K562 (cell line): ENCODE measurements around the gene LRRC7. TPM values are rescaled to one million over a fixed set of nuclear protein-coding genes. Genes with fewer than 3 reads are reported as not detected.

Experiments used
- ATAC-seq: fragments of 200-7000 bp; cut with Tn5 transposase; 3 replicates; pipeline ENCODE4 v1.9.1; 2020; ENCODE audit warnings: moderate library complexity
- BruUV-seq: library from RNA; stranded (reverse); fragments of 400-500 nt; replicated peaks from 2 replicates; lab custom pipeline; 2021; lab: Mats Ljungman, UMichigan
- CTCF ChIA-PET: fragments of 300-600 bp; formaldehyde crosslinking; extraction: SDS; loops from one replicate; lab custom pipeline; 2021; ENCODE audit warnings: low intra/inter-chr PET ratio; lab: Yijun Ruan, JAX
- POLR2A ChIA-PET: fragments of 300-600, 350-650 bp; sonication (Branson Sonifier 250); formaldehyde crosslinking; extraction: SDS; loops from one replicate; lab custom pipeline; 2021; ENCODE audit warnings: antibody characterized with exemption, inconsistent platforms; lab: Yijun Ruan, JAX
- DNase-seq, 4 experiments: peaks; one replicate each; pipeline versions ENCODE4 v3.0.0 to v3.0.0-alpha.2; 2011 to 2018; ENCODE audit warnings: low spot score in 3 of 4, mixed read lengths in 3 of 4; ENCODE audit errors: extremely low read depth in 1 of 4
- FAIRE-seq: peaks from 2 replicates; lab custom pipeline; 2011; peaks lifted over from hg19 to GRCh38; lab: Jason Lieb, UNC
- H2AFZ ChIP-seq: 2 replicates; pipeline ENCODE4 v1.6.0; 2011; ENCODE audit warnings: low read depth, low read length, control low read depth, inconsistent platforms
- H3K27ac ChIP-seq: fragments of 200-600 bp; 3 replicates; pipeline ENCODE4 v1.8.0; 2011; ENCODE audit warnings: low read depth, mild to moderate bottlenecking, control low read depth, inconsistent platforms, low read length, moderate library complexity, mixed read lengths; ENCODE audit errors: extremely low read depth
- H3K27me3 ChIP-seq, 2 experiments: fragments of 300-600 bp in 1 of 2; 2 replicates in 1 of 2; 3 replicates in 1 of 2; pipeline versions ENCODE4 v1.6.0 to v1.8.0; 2011; ENCODE audit warnings: inconsistent platforms in 2 of 2, low read length in 2 of 2, mild to moderate bottlenecking in 1 of 2, mixed read lengths in 1 of 2, moderate library complexity in 1 of 2; ENCODE audit not compliant: control insufficient read depth in 2 of 2, insufficient read depth in 2 of 2
- H3K36me3 ChIP-seq: fragments of 300-600 bp; 3 replicates; pipeline ENCODE4 v1.8.0; 2011; ENCODE audit warnings: mild to moderate bottlenecking, low read length, inconsistent platforms; ENCODE audit not compliant: control insufficient read depth, insufficient read depth
- H3K4me1 ChIP-seq, 2 experiments: fragments of 200-600 bp in 1 of 2; replicated peaks in 1 of 2; 2 replicates in 1 of 2; 3 replicates in 1 of 2; pipeline versions ENCODE4 v1.5.1 to v1.8.0; 2011; ENCODE audit warnings: inconsistent platforms in 2 of 2, low read length in 2 of 2, mild to moderate bottlenecking in 1 of 2, mixed read lengths in 1 of 2, moderate library complexity in 1 of 2; ENCODE audit not compliant: control insufficient read depth in 2 of 2, insufficient read depth in 2 of 2
- H3K4me2 ChIP-seq: 2 replicates; pipeline ENCODE4 v1.6.1; 2011; ENCODE audit warnings: low read length, control low read depth, inconsistent platforms, mixed read lengths; ENCODE audit not compliant: insufficient read depth
- H3K4me3 ChIP-seq: fragments of 200-600 bp; sonication (generic), shearing (Covaris generic); 2 replicates; pipeline ENCODE4 v1.5.1; 2016; ENCODE audit warnings: control low read depth, inconsistent platforms
- H3K79me2 ChIP-seq: fragments of 200-600 bp; 3 replicates; pipeline ENCODE4 v1.8.0; 2011; ENCODE audit warnings: low read length, inconsistent platforms; ENCODE audit not compliant: control insufficient read depth, insufficient read depth
- H3K9ac ChIP-seq, 2 experiments: 2 replicates each; pipeline versions ENCODE4 v1.6.0 to v1.6.1; 2011; ENCODE audit warnings: low read depth in 2 of 2, low read length in 2 of 2, control low read depth in 1 of 2, inconsistent platforms in 1 of 2, mild to moderate bottlenecking in 1 of 2, mixed read lengths in 1 of 2; ENCODE audit not compliant: insufficient read depth in 1 of 2
- H3K9me1 ChIP-seq: one replicate; pipeline ENCODE4 v1.6.0; 2011; ENCODE audit warnings: inconsistent platforms, mild to moderate bottlenecking, low read length, moderate library complexity; ENCODE audit not compliant: control insufficient read depth, insufficient read depth
- H3K9me3 ChIP-seq: replicated peaks from 2 replicates; pipeline ENCODE4 v1.5.1; 2011; ENCODE audit warnings: low read depth, low read length, inconsistent platforms; ENCODE audit not compliant: control insufficient read depth, insufficient read depth
- H4K20me1 ChIP-seq: replicated peaks from 2 replicates; pipeline ENCODE4 v1.6.1; 2011; ENCODE audit warnings: low read length, inconsistent platforms, mixed read lengths; ENCODE audit not compliant: control insufficient read depth, insufficient read depth
- CEBPB ChIP-seq: fragments of 450-650 bp; IDR thresholded peaks from 2 replicates; pipeline ENCODE4 v1.6.1; 2016; ENCODE audit warnings: missing genetic modification characterization, missing compliant biosample characterization
- CEBPG ChIP-seq, 3 experiments: fragments of 200-800 bp in 1 of 3; sonication (Bioruptor generic) in 1 of 3; sonication (generic) in 1 of 3; formaldehyde crosslinking in 1 of 3; IDR thresholded peaks in 2 of 3; conservative IDR thresholded peaks in 1 of 3; 2 replicates each; pipeline versions ENCODE4 v1.6.1 to v1.8.0; 2016 to 2022; ENCODE audit warnings: missing compliant biosample characterization in 2 of 3, missing genetic modification characterization in 2 of 3, mild to moderate bottlenecking in 1 of 3, missing genetic modification reagents in 1 of 3
- CREB5 ChIP-seq: fragments of 250-450 bp; sonication (Bioruptor Pico); IDR thresholded peaks from 2 replicates; pipeline ENCODE4 v1.5.0; 2020; ENCODE audit warnings: mild to moderate bottlenecking
- HNRNPUL1 ChIP-seq: fragments of 200-400 bp; formaldehyde crosslinking; IDR thresholded peaks from 2 replicates; pipeline ENCODE4 v1.6.1; 2017; ENCODE audit warnings: low read length
- KDM2B ChIP-seq: fragments of 250-450 bp; sonication (Bioruptor Pico); IDR thresholded peaks from 2 replicates; pipeline ENCODE4 v1.8.0; 2021; ENCODE audit warnings: mild to moderate bottlenecking, moderate library complexity
- MTA3 ChIP-seq: fragments of 450-650 bp; formaldehyde crosslinking; IDR thresholded peaks from 2 replicates; pipeline ENCODE4 v1.6.1; 2017; ENCODE audit warnings: mild to moderate bottlenecking, borderline replicate concordance
- NONO ChIP-seq, 2 experiments: fragments of 200-400 bp in 1 of 2; fragments of 450-650 bp in 1 of 2; formaldehyde crosslinking in 1 of 2; IDR thresholded peaks; 2 replicates each; pipeline ENCODE4 v1.6.1; 2017; ENCODE audit warnings: low read depth in 2 of 2, mild to moderate bottlenecking in 2 of 2, moderate library complexity in 2 of 2, low read length in 1 of 2
- PHF20 ChIP-seq: fragments of 450-650 bp; IDR thresholded peaks from 2 replicates; pipeline ENCODE4 v1.6.1; 2018; ENCODE audit not compliant: partially characterized antibody
- ZNF318 ChIP-seq, 2 experiments: fragments of 450-650 bp; IDR thresholded peaks; 2 replicates each; pipeline ENCODE4 v1.6.1; 2016; ENCODE audit warnings: mild to moderate bottlenecking in 2 of 2, borderline replicate concordance in 1 of 2, low read depth in 1 of 2, moderate library complexity in 1 of 2
- ZNF551 ChIP-seq: fragments of 250-450 bp; sonication (Bioruptor Pico); IDR thresholded peaks from 2 replicates; pipeline ENCODE4 v1.5.0; 2021; ENCODE audit warnings: mild to moderate bottlenecking, moderate library complexity
- ZNF707 ChIP-seq: fragments of 250-450 bp; sonication (Bioruptor Pico); conservative IDR thresholded peaks from 2 replicates; pipeline ENCODE4 v1.8.0; 2022; ENCODE audit warnings: inconsistent platforms, mild to moderate bottlenecking, moderate library complexity
- WGBS: fragments of 100-300 bp; shearing (Covaris generic); methylation state at CpG from one replicate; pipeline ENCODE4 v1.1.6; 2016; ENCODE audit warnings: low coverage, mixed read lengths; ENCODE audit not compliant: insufficient coverage; ENCODE audit errors: missing lambda C conversion rate; 5-methylcytosine and 5-hydroxymethylcytosine counted together
- in situ Hi-C: fragments of 300-500 bp; cut with MboI; formaldehyde crosslinking; loops from 4 replicates; pipeline ENCODE4 v1.15.0; 2018; ENCODE audit warnings: inconsistent platforms, mixed read lengths
- intact Hi-C: fragments of 100-400 bp; cut with micrococcal nuclease; formaldehyde crosslinking; loops from 2 replicates; pipeline ENCODE4 v1.14.2; 2022
- polyA plus RNA-seq, 8 experiments: library from polyadenylated mRNA; depleted of rRNA in 4 of 8; stranded (reverse) in 5 of 8; unstranded in 3 of 8; fragments of >200 nt; fragmentation: Nextera tagmentation in 2 of 8; fragmentation: Illumina TruSeq in 1 of 8; extraction: Ambion mirVana in 2 of 8; extraction: Trizol in 1 of 8; gene quantifications; 2 replicates each; pipeline versions ENCODE4 v1.2.1 to v1.2.3, GENCODE V29; 2011 to 2014; ENCODE audit warnings: inconsistent platforms in 1 of 8, missing spikeins in 1 of 8
- total RNA-seq, 7 experiments: library from RNA; depleted of rRNA in 6 of 7; stranded (reverse); fragments of >200 nt in 6 of 7; fragmentation: Illumina TruSeq in 2 of 7; extraction: Trizol in 2 of 7; gene quantifications; 2 replicates each; pipeline versions ENCODE4 v1.2.1 to v1.2.3, GENCODE V29; 2011 to 2021; ENCODE audit warnings: low replicate concordance in 1 of 7

Gene LRRC7
- total and polyA plus RNA-seq, 9 of the 15 experiments (the other 6 are each of a cell fraction or from before 2014, with no cell fraction given): 0.09 to 0.94 (median 0.49) TPM

DNA sequence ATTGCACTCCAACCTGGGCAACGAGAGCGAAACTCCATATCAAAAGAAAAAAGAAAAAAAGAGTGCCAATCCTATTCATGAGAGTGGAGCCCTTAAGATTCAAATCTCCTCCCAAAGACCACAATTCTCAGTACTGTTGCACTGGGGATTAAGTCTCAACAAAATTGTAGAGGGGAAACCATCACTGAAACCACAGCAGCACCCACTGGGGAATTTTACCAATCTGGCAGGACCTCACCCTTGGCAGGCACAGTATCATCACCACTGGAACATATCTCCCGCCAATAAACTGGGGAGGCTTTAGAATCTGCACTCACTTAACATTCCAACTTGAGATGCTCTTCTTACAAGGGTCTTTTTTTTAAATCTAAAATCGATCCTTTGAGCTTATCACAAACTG, 596.6 kb downstream of the LRRC7 start:
- H3K9ac ChIP-seq: no peak overlapping the region
- no peak overlapping the region for H3K27ac ChIP-seq
- WGBS: 95% methylated on average over 4 of the region's 4 CpGs
- in situ Hi-C loops (no loop called here), intact Hi-C loops (no loop called here)
- H3K4me2 ChIP-seq: no peak overlapping the region
- H2AFZ ChIP-seq: no peak overlapping the region
- H3K4me1 ChIP-seq: no peaks in the 10 kb centered on the region
- POLR2A ChIA-PET: no interaction called here
- H3K4me3 ChIP-seq: no peak overlapping the region
- no peaks in the 10 kb centered on the region for H4K20me1 ChIP-seq
- ATAC-seq (no peak), FAIRE-seq (no peak), DNase-seq (no peak)
- H3K79me2 ChIP-seq: no peaks in the 10 kb centered on the region
- peaks cover 3% of the 10 kb centered on the region; the same call in 1 of the 3 replicates for H3K36me3 ChIP-seq
- H3K9me3 ChIP-seq: no peaks in the 10 kb centered on the region
- no TSS peak for BruUV-seq
- CTCF ChIA-PET: no interaction called here
- no peaks in the 10 kb centered on the region for H3K27me3 ChIP-seq
- H3K9me1 ChIP-seq: no peaks in the 10 kb centered on the region
- TF ChIP-seq PHF20: no peak
- TF ChIP-seq ZNF551: no peak
- no peak for TF ChIP-seq CEBPB (tag)
- TF ChIP-seq KDM2B (CRISPR knock-in tag): no peak
- TF ChIP-seq MTA3: no peak
- TF ChIP-seq HNRNPUL1: no peak
- no peak for TF ChIP-seq ZNF318 (IDR thresholded peaks at IDR 0.05; ENCODE audit: borderline replicate concordance in 1 of 2, low read depth in 1 of 2)
- no peak for TF ChIP-seq ZNF707 (CRISPR knock-in tag)
- TF ChIP-seq CEBPG (CRISPR knock-in tag; IDR thresholded peaks at IDR 0.05): no peak
- no peak for TF ChIP-seq CEBPG (tag; conservative IDR thresholded peaks at IDR 0.05 in 1 of 2, IDR thresholded peaks at IDR 0.05 in 1 of 2)
- no peak for TF ChIP-seq CREB5 (CRISPR knock-in tag)
- no peak for TF ChIP-seq NONO (IDR thresholded peaks at IDR 0.05; ENCODE audit: low read depth in 2 of 2, low read length in 1 of 2)
